HEK293T (cell line): Measurements from ENCODE around the gene RNASE11.
"Not testable (repeated sequence)": the region's sequence is repeated elsewhere in the genome, so short reads cannot be mapped to it uniquely, and the experiment has no call there.

ENCODE experiments used
- CTCF ChIA-PET: fragments of 350-600 bp; formaldehyde crosslinking; extraction: SDS; loops from one replicate; lab custom pipeline; 2021; ENCODE audit warnings: antibody characterized with exemption, inconsistent platforms; lab: Yijun Ruan, JAX
- POLR2A ChIA-PET: fragments of 350-600 bp; formaldehyde crosslinking; extraction: SDS; loops from one replicate; lab custom pipeline; 2020; ENCODE audit warnings: antibody characterized with exemption, inconsistent platforms; lab: Yijun Ruan, JAX
- DNase-seq: peaks from one replicate; pipeline ENCODE4 v3.0.0; 2012; ENCODE audit warnings: mixed read lengths; ENCODE audit errors: extremely low spot score
- ARNT ChIP-seq: fragments of 450-650 bp; IDR thresholded peaks from 2 replicates; pipeline ENCODE4 v1.6.1; 2017; ENCODE audit warnings: mild to moderate bottlenecking
- BHLHE40 ChIP-seq: fragments of 450-650 bp; IDR thresholded peaks from 2 replicates; pipeline ENCODE4 v1.6.1; 2016; ENCODE audit warnings: mild to moderate bottlenecking, moderate library complexity, borderline replicate concordance
- CTBP1 ChIP-seq: fragments of 450-650 bp; IDR thresholded peaks from 2 replicates; pipeline ENCODE4 v1.6.1; 2016; ENCODE audit warnings: borderline replicate concordance
- ELF4 ChIP-seq: fragments of 450-650 bp; IDR thresholded peaks from 2 replicates; pipeline ENCODE4 v1.6.1; 2017; ENCODE audit warnings: antibody characterized with exemption
- FOXA1 ChIP-seq: fragments of 450-650 bp; IDR thresholded peaks from 2 replicates; pipeline ENCODE4 v1.6.1; 2016; ENCODE audit warnings: mild to moderate bottlenecking
- FOXK2 ChIP-seq: fragments of 450-650 bp; IDR thresholded peaks from 2 replicates; pipeline ENCODE4 v1.6.1; 2016; ENCODE audit warnings: mild to moderate bottlenecking
- FOXM1 ChIP-seq: fragments of 450-650 bp; IDR thresholded peaks from 2 replicates; pipeline ENCODE4 v1.6.1; 2017; ENCODE audit warnings: mild to moderate bottlenecking, borderline replicate concordance
- HDGF ChIP-seq: fragments of 450-650 bp; IDR thresholded peaks from 2 replicates; pipeline ENCODE4 v1.6.1; 2017; ENCODE audit warnings: antibody characterized with exemption, borderline replicate concordance
- L3MBTL2 ChIP-seq: fragments of 450-650 bp; conservative IDR thresholded peaks from 2 replicates; pipeline ENCODE4 v1.6.1; 2016; ENCODE audit warnings: mild to moderate bottlenecking
- LEF1 ChIP-seq: fragments of 450-650 bp; IDR thresholded peaks from 2 replicates; pipeline ENCODE4 v1.6.1; 2017; ENCODE audit warnings: mild to moderate bottlenecking, borderline replicate concordance
- NFRKB ChIP-seq: fragments of 450-650 bp; IDR thresholded peaks from 2 replicates; pipeline ENCODE4 v1.6.1; 2016; ENCODE audit warnings: mild to moderate bottlenecking, moderate library complexity
- PKNOX1 ChIP-seq: fragments of 450-650 bp; IDR thresholded peaks from 2 replicates; pipeline ENCODE4 v1.6.1; 2016
- SP1 ChIP-seq: fragments of 450-650 bp; IDR thresholded peaks from 2 replicates; pipeline ENCODE4 v1.6.1; 2017
- SUZ12 ChIP-seq: fragments of 450-650 bp; IDR thresholded peaks from 2 replicates; pipeline ENCODE4 v1.6.1; 2016; ENCODE audit warnings: mild to moderate bottlenecking
- TARDBP ChIP-seq: fragments of 450-650 bp; IDR thresholded peaks from 2 replicates; pipeline ENCODE4 v1.6.1; 2016
- ZNF384 ChIP-seq: fragments of 450-650 bp; IDR thresholded peaks from 2 replicates; pipeline ENCODE4 v1.6.1; 2016

Gene RNASE11

GRCh38 chr14:20597108-20597507, 9.3 kb upstream of the RNASE11 start:
- no peak for DNase-seq
- POLR2A ChIA-PET, result interaction anchor here (1.6 kb wide), 1 partner anchor 142 kb away, joined by 5 read pairs; the partner anchor contains the start of genes APEX1 and OSGEP
- TF ChIP-seq L3MBTL2, result no peak
- TF ChIP-seq ARNT, result no peak
- no peak for TF ChIP-seq SUZ12
- CTCF ChIA-PET, result no interaction called here

DNA sequence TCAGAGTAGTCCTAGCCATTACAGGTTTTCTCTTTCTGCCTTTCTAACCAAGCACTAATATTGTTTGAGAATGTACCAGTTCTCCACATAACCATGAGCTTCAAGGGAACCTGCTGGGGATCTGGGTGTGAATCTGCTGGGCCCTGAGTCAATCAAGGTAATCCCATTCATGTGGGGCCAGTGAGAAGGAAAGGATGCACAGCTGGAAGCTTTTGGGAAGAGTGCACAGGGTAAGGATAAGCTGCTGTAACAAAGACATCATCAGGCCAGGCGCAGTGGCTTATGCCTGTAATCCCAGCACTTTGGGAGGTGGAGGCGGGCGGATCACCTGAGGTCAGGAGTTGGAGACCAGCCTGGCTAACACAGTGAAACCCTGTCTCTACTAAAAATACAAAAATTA, 7.9 kb upstream of the RNASE11 start:
- DNase-seq, POLR2A ChIA-PET, CTCF ChIA-PET: not testable (repeated sequence)

DNA sequence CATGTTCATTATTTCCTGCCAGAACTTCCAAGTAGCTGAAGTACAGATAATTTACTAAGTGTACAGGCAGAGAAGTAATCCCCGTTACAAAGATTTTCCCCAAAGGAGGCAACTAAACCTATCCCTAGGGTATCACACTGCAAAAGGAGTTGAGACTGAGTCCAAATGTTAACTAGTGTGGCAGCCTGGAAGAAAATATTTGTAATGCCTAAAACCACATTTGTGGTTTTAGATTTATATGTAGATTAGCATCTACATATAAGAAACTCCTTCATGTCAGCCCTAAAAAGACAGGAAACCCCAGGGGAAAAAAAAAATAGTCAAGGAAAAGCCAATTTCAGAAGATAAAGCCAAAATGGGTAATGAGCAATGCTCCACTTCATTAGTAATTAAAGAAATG, 4.8 kb upstream of the RNASE11 start:
- TF ChIP-seq SP1 (no peak), BHLHE40 (no peak), HDGF (no peak), L3MBTL2 (no peak), FOXK2 (no peak), SUZ12 (no peak), FOXA1 (no peak), PKNOX1 (no peak), ZNF384 (no peak), FOXM1 (no peak), LEF1 (no peak), CTBP1 (no peak), ELF4 (no peak), ARNT (no peak), NFRKB (no peak)

DNA sequence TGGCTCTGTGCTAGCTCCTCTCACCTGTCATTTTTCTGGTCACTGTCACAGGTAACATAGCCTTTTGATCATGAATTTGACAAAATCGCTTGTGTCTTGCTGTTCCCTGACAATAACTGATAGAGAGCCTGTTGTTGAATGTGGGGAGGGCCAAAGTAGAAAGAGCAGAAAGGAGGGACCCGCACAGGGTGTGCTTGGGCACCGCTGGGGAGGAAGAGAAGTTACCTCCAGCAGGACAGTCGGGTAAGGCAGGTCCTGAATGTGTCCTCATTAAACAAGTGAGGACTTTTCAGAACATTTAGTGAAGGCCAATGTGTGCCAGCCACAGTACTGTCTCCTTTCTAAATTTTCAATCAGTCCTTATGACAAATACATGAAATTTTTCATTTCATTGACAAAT, 3.4 kb upstream of the RNASE11 start, which contains the start of gene RNASE12:
Gene RNASE12 (minus strand): TSS at position 142 of the 400 bp plus-strand sequence. CDS start 653 bp downstream, outside the sequence.
- DNase-seq, result no peak
- TF ChIP-seq L3MBTL2 (no peak), SUZ12 (no peak), ARNT (no peak), NFRKB (no peak), CTBP1 (no peak), FOXK2 (no peak), BHLHE40 (no peak), ZNF384 (no peak), SP1 (no peak), ELF4 (no peak), FOXA1 (no peak), FOXM1 (no peak), LEF1 (no peak), PKNOX1 (no peak), TARDBP (no peak), HDGF (no peak)
- CTCF ChIA-PET, result no interaction called here
- POLR2A ChIA-PET, result no interaction called here

More for the DNA sequence above, 4.8 kb upstream of the RNASE11 start:
- ChIA-PET POLR2A (no interaction called here), CTCF (no interaction called here)
- DNase-seq, result no peak

GRCh38 chr14:20583908-20584307, 3.9 kb downstream of the RNASE11 start:
- POLR2A ChIA-PET, result interaction anchor here (1.0 kb wide), 1 partner anchor 122 kb away, joined by 3 read pairs; the partner anchor contains the start of gene PIP4P1
- TF ChIP-seq SP1 (no peak), TARDBP (no peak)
- DNase-seq, result no peak
- CTCF ChIA-PET, result no interaction called here

- ChIA-PET CTCF (no interaction called here), POLR2A (interaction anchor here (1.0 kb wide), 1 partner anchor 122 kb away, joined by 3 read pairs; the partner anchor contains the start of gene PIP4P1)
- TF ChIP-seq ZNF384, result no peak
- TF ChIP-seq BHLHE40, result no peak
- no peak for TF ChIP-seq L3MBTL2
- no peak for TF ChIP-seq NFRKB
- TF ChIP-seq HDGF, result no peak
- TF ChIP-seq TARDBP, result no peak
- no peak for TF ChIP-seq ARNT
- TF ChIP-seq LEF1, result no peak
- no peak for TF ChIP-seq SUZ12
- no peak for TF ChIP-seq PKNOX1
- DNase-seq, result no peak
These were observed 4.7 kb downstream of the RNASE11 start for GRCh38 chr14:20583142-20583541.

DNA sequence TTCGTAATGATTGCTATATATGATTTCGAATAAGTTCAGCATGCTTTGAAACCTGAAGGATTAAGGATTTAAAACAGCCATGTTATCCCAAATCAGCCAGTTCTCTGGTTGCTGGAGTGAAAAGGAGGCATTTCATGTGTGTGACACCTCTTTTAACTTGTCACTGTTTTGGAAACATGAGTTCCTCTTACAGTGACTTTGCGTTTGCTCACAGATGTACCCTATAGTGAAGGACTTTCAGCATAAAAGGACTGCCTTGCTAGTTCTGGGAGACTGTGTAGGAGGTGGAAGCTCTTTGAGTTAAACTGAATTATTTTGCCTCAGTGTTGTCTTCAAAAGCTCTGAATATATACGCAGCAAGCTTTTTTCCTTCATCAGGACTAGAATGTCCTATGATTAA, 7.6 kb downstream of the RNASE11 start:
- no peak for DNase-seq
- no peak for TF ChIP-seq CTBP1
- no peak for TF ChIP-seq SP1
- TF ChIP-seq BHLHE40, result no peak
- no peak for TF ChIP-seq FOXK2
- no peak for TF ChIP-seq TARDBP
- TF ChIP-seq ELF4, result no peak
- TF ChIP-seq NFRKB, result no peak
- TF ChIP-seq L3MBTL2, result no peak
- no peak for TF ChIP-seq HDGF
- no peak for TF ChIP-seq LEF1
- TF ChIP-seq ARNT, result no peak
- TF ChIP-seq SUZ12, result no peak
- no peak for TF ChIP-seq ZNF384
- no peak for TF ChIP-seq FOXA1
- no peak for TF ChIP-seq PKNOX1
- no peak for TF ChIP-seq FOXM1
- ChIA-PET CTCF (no interaction called here), POLR2A (no interaction called here)
